ENCODE measurements around the gene IL17RA.
"Not testable (repeated sequence)": the region's sequence is repeated elsewhere in the genome, so short reads cannot be mapped to it uniquely, and the experiment has no call there.

IL17RA gene

GRCh38 chr22:17143826-17144225 lies 59.0 kb downstream of the IL17RA start:
- Histone ChIP-seq H2AFZ (ENCODE audit: low read length) (no peak overlapping the region), H3F3A (ENCODE audit: insufficient read depth, low read length) (no peaks in the 10 kb centered on the region), H3K4me1 (ENCODE audit: insufficient read depth, low read length, severe bottlenecking) (no peaks in the 10 kb centered on the region), H3K27ac (ENCODE audit: low read depth, low read length, poor library complexity, severe bottlenecking) (no peak overlapping the region), H3K27me3 (ENCODE audit: insufficient read depth, low read length) (no peaks in the 10 kb centered on the region), H4K20me1 (ENCODE audit: insufficient read depth, low read length) (no peaks in the 10 kb centered on the region), H3K9ac (ENCODE audit: low read length) (no peak overlapping the region), H3K9me3 (ENCODE audit: low read length) (no peaks in the 10 kb centered on the region), H3K79me2 (ENCODE audit: insufficient read depth, low read length) (no peaks in the 10 kb centered on the region), H3K36me3 (ENCODE audit: insufficient read depth, low read length) (peaks cover 53% of the 10 kb centered on the region), H3K4me3 (ENCODE audit: low read depth, low read length, poor library complexity, severe bottlenecking) (no peak overlapping the region), H3K9me2 (ENCODE audit: low read depth, low read length) (no peaks in the 10 kb centered on the region), H3K4me2 (ENCODE audit: low read length) (no peak overlapping the region)
- no peak for TF ChIP-seq EZH2 (IDR thresholded peaks at IDR 0.05; ENCODE audit: borderline replicate concordance, low read length)
- TF ChIP-seq CTCF (IDR thresholded peaks at IDR 0.05; ENCODE audit: low read length): no peak

- H3K36me3 ChIP-seq (ENCODE audit: insufficient read depth, low read length): peaks cover 60% of the 10 kb centered on the region
Measured at GRCh38 chr22:17145021-17145680, 60.4 kb downstream of the IL17RA start.

GRCh38 chr22:17147458-17147857 lies 62.7 kb downstream of the IL17RA start:
- H3K9me3 ChIP-seq (ENCODE audit: low read length); H3K27ac ChIP-seq (ENCODE audit: low read depth, low read length, poor library complexity, severe bottlenecking); H3K4me1 ChIP-seq (ENCODE audit: insufficient read depth, low read length, severe bottlenecking); H3K4me3 ChIP-seq (ENCODE audit: low read depth, low read length, poor library complexity, severe bottlenecking); H3F3A ChIP-seq (ENCODE audit: insufficient read depth, low read length); H4K20me1 ChIP-seq (ENCODE audit: insufficient read depth, low read length); H3K4me2 ChIP-seq (ENCODE audit: low read length); H3K27me3 ChIP-seq (ENCODE audit: insufficient read depth, low read length); H3K9me2 ChIP-seq (ENCODE audit: low read depth, low read length); H3K9ac ChIP-seq (ENCODE audit: low read length); H2AFZ ChIP-seq (ENCODE audit: low read length): not testable (repeated sequence)
- peaks cover 11% of the 10 kb centered on the region; the same call in 1 of the 2 replicates for H3K79me2 ChIP-seq (ENCODE audit: insufficient read depth, low read length)
- H3K36me3 ChIP-seq (ENCODE audit: insufficient read depth, low read length): peaks cover 38% of the 10 kb centered on the region

More at GRCh38 chr22:17145021-17145680, 60.4 kb downstream of the IL17RA start:
- Histone ChIP-seq H3K79me2 (ENCODE audit: insufficient read depth, low read length) (no peaks in the 10 kb centered on the region), H3K9ac (ENCODE audit: low read length) (no peak overlapping the region), H3K4me1 (ENCODE audit: insufficient read depth, low read length, severe bottlenecking) (no peaks in the 10 kb centered on the region), H3K9me3 (ENCODE audit: low read length) (no peaks in the 10 kb centered on the region), H2AFZ (ENCODE audit: low read length) (no peak overlapping the region), H4K20me1 (ENCODE audit: insufficient read depth, low read length) (no peaks in the 10 kb centered on the region), H3K27ac (ENCODE audit: low read depth, low read length, poor library complexity, severe bottlenecking) (no peak overlapping the region), H3K9me2 (ENCODE audit: low read depth, low read length) (no peaks in the 10 kb centered on the region), H3K4me3 (ENCODE audit: low read depth, low read length, poor library complexity, severe bottlenecking) (no peak overlapping the region), H3K4me2 (ENCODE audit: low read length) (no peak overlapping the region), H3F3A (ENCODE audit: insufficient read depth, low read length) (no peaks in the 10 kb centered on the region), H3K27me3 (ENCODE audit: insufficient read depth, low read length) (no peaks in the 10 kb centered on the region)
- TF ChIP-seq EZH2 (IDR thresholded peaks at IDR 0.05; ENCODE audit: borderline replicate concordance, low read length): no peak
- no peak for TF ChIP-seq CTCF (IDR thresholded peaks at IDR 0.05; ENCODE audit: low read length)

Data from OCI-LY1 (cell line).